Body of pancreas (tissue), 4 donors: Measurements from ENCODE around the gene ATF7.

Experiments used
- POLR2A ChIP-seq, 3 donors: fragments of 450-650 bp; IDR thresholded peaks; one replicate each; pipeline ENCODE4 v1.6.1; 2016; ENCODE audit warnings: antibody characterized with exemption in 3 of 3, mild to moderate bottlenecking in 2 of 3
- TF ChIP-seq, protein P1 (sequence below), 7 experiments: fragments of 450-650 bp in 4 of 7; fragments of 200-600 bp in 3 of 7; sonication (generic) in 3 of 7; IDR thresholded peaks; one replicate each; pipeline ENCODE4 v1.5.1; 2016 to 2019; ENCODE audit warnings: antibody characterized with exemption in 7 of 7

DNA sequence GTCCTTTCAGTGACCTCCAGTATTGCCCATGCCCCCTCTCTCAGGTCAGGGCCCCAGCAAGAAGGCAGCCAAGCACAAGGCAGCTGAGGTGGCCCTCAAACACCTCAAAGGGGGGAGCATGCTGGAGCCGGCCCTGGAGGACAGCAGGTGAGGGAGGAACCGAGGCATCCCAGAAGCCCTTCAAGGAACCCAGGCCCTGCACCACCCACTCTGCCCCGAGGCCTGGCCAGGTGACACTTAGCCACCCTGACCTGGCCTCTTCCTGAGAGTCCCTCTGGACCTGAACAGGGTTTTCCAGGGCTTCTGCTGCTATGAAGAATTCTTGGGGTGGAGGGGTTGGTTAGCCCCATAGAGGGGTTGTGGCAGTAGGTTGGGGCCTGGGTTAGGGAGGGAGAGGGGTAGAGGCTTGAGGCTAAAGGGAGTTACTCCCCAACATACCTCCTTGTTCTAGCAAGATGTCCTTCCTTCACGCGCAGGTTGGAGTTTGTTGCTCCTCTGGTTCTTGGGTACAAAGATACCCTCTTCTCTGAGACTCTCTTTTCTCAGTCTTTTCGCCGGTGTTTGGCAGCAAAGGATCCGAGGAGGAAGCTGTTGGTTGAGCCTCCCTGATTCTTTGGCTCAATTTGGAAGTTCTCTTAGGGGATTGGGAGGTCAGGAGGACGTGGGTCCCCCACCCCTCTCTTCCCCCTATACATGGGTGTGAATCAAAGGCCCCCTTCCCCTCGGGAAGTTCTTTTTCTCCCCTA is 123.0 kb downstream of the ATF7 start:
- no peak for TF ChIP-seq POLR2A (IDR thresholded peaks at IDR 0.05)
- TF ChIP-seq, protein P1, sequence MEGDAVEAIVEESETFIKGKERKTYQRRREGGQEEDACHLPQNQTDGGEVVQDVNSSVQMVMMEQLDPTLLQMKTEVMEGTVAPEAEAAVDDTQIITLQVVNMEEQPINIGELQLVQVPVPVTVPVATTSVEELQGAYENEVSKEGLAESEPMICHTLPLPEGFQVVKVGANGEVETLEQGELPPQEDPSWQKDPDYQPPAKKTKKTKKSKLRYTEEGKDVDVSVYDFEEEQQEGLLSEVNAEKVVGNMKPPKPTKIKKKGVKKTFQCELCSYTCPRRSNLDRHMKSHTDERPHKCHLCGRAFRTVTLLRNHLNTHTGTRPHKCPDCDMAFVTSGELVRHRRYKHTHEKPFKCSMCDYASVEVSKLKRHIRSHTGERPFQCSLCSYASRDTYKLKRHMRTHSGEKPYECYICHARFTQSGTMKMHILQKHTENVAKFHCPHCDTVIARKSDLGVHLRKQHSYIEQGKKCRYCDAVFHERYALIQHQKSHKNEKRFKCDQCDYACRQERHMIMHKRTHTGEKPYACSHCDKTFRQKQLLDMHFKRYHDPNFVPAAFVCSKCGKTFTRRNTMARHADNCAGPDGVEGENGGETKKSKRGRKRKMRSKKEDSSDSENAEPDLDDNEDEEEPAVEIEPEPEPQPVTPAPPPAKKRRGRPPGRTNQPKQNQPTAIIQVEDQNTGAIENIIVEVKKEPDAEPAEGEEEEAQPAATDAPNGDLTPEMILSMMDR (IDR thresholded peaks at IDR 0.05): no peak
